OCI-LY3 (cell line): ENCODE measurements around the gene KRTAP4-1.

ENCODE experiments used
- EZH2phosphoT487 ChIP-seq: fragments of 200-600 bp; shearing (Covaris generic); IDR thresholded peaks from 2 replicates; pipeline ENCODE4 v1.6.1; 2018; ENCODE audit warnings: antibody characterized with exemption, mixed run types, low read depth
- TF ChIP-seq, protein P1 (sequence below): fragments of 200-600, 300-600 bp; sonication (generic); IDR thresholded peaks from 2 replicates; pipeline ENCODE4 v1.5.1; 2014; ENCODE audit warnings: antibody characterized with exemption, low read length, low read depth

DNA sequence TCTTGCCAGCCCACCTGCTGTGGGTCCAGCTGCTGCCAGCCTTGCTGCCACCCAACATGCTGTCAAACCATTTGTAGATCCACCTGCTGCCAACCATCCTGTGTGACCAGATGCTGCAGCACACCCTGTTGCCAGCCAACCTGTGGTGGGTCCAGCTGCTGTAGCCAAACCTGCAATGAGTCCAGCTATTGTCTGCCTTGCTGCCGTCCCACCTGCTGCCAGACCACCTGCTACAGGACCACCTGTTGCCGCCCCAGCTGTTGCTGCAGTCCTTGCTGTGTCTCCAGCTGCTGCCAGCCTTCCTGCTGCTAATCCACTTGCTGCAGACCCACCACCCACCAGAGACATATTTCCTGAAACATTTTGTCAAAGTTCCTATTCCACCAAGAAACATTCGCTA lies 5.6 kb upstream of the KRTAP4-1 start:
- TF ChIP-seq, protein P1, sequence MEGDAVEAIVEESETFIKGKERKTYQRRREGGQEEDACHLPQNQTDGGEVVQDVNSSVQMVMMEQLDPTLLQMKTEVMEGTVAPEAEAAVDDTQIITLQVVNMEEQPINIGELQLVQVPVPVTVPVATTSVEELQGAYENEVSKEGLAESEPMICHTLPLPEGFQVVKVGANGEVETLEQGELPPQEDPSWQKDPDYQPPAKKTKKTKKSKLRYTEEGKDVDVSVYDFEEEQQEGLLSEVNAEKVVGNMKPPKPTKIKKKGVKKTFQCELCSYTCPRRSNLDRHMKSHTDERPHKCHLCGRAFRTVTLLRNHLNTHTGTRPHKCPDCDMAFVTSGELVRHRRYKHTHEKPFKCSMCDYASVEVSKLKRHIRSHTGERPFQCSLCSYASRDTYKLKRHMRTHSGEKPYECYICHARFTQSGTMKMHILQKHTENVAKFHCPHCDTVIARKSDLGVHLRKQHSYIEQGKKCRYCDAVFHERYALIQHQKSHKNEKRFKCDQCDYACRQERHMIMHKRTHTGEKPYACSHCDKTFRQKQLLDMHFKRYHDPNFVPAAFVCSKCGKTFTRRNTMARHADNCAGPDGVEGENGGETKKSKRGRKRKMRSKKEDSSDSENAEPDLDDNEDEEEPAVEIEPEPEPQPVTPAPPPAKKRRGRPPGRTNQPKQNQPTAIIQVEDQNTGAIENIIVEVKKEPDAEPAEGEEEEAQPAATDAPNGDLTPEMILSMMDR, result no peak
- TF ChIP-seq EZH2phosphoT487, result no peak
